Ectodermal cell (in vitro differentiated cells): ENCODE data around the gene LRRC58.

ENCODE experiments used
- H3K27ac ChIP-seq: 2 replicates; pipeline ENCODE4 v1.7.0; 2013; ENCODE audit warnings: mild to moderate bottlenecking, low read depth, low read length; ENCODE audit not compliant: insufficient read depth, poor library complexity, severe bottlenecking
- H3K27me3 ChIP-seq: 2 replicates; pipeline ENCODE4 v1.7.0; 2013; ENCODE audit warnings: mild to moderate bottlenecking, low read length; ENCODE audit not compliant: insufficient read depth, control insufficient read depth, poor library complexity, severe bottlenecking
- H3K36me3 ChIP-seq: one replicate; pipeline ENCODE4 v1.7.0; 2013; ENCODE audit warnings: low read length; ENCODE audit not compliant: control insufficient read depth, insufficient read depth
- H3K4me1 ChIP-seq: one replicate; pipeline ENCODE4 v1.7.0; 2013; ENCODE audit warnings: low read length; ENCODE audit not compliant: control insufficient read depth, insufficient read depth
- H3K4me3 ChIP-seq: 2 replicates; pipeline ENCODE4 v1.7.0; 2013; ENCODE audit warnings: low read depth, low read length, control low read depth; ENCODE audit not compliant: insufficient read depth
- H3K9me3 ChIP-seq: 2 replicates; pipeline ENCODE4 v1.7.0; 2013; ENCODE audit warnings: mild to moderate bottlenecking, low read length, moderate library complexity; ENCODE audit not compliant: control insufficient read depth
- WGBS, 2 experiments: methylation state at CpG; one replicate each; pipeline ENCODE4 v1.1.7; 2013; ENCODE audit warnings: missing lambda C conversion rate in 2 of 2; 5-methylcytosine and 5-hydroxymethylcytosine counted together

Gene LRRC58

GRCh38 chr3:120284747-120285507 is 64.2 kb downstream of the LRRC58 start, which contains the start of gene GPR156:
Gene GPR156, minus strand, starts transcription at chr3:120285222. Its CDS starts 41,124 bp downstream, at chr3:120244098.
- H3K27me3 ChIP-seq = peaks cover 30% of the 10 kb centered on the region
- peaks cover 7% of the 10 kb centered on the region for H3K4me1 ChIP-seq
- H3K9me3 ChIP-seq = no peaks in the 10 kb centered on the region
- WGBS, 2 experiments = 11% methylated on average over 72 of the region's 72 CpGs
- no peak within 1 kb of the TSS for H3K27ac ChIP-seq
- H3K4me3 ChIP-seq = peak within 1 kb of the TSS; percentile 38
- H3K36me3 ChIP-seq = no peaks in the 10 kb centered on the region

- no peak overlapping the region for H3K4me3 ChIP-seq
- no peaks in the 10 kb centered on the region for H3K36me3 ChIP-seq
- H3K4me1 ChIP-seq = peaks cover 7% of the 10 kb centered on the region
- H3K27me3 ChIP-seq = peaks cover 30% of the 10 kb centered on the region
- H3K9me3 ChIP-seq = no peaks in the 10 kb centered on the region
- no peak overlapping the region for H3K27ac ChIP-seq
- 91 to 93% methylated on average over 3 of the region's 3 CpGs for WGBS, 2 experiments
These were observed 67.9 kb downstream of the LRRC58 start for GRCh38 chr3:120281261-120281660.

- H3K4me3 ChIP-seq = no peak overlapping the region
- no peaks in the 10 kb centered on the region for H3K36me3 ChIP-seq
- 93 to 95% methylated on average over 3 of the region's 3 CpGs for WGBS, 2 experiments
- no peak overlapping the region for H3K27ac ChIP-seq
- peaks cover 25% of the 10 kb centered on the region for H3K27me3 ChIP-seq
- H3K4me1 ChIP-seq = peaks cover 7% of the 10 kb centered on the region
- H3K9me3 ChIP-seq = no peaks in the 10 kb centered on the region
These were observed 68.6 kb downstream of the LRRC58 start for GRCh38 chr3:120280566-120280965.

- WGBS, 2 experiments = 89% methylated on average over 1 of the region's 1 CpG
- no peak overlapping the region for H3K4me3 ChIP-seq
- peaks cover 19% of the 10 kb centered on the region for H3K27me3 ChIP-seq
- no peaks in the 10 kb centered on the region for H3K36me3 ChIP-seq
- H3K9me3 ChIP-seq = no peaks in the 10 kb centered on the region
- H3K4me1 ChIP-seq = peaks cover 7% of the 10 kb centered on the region
- no peak overlapping the region for H3K27ac ChIP-seq
These were observed 69.1 kb downstream of the LRRC58 start for GRCh38 chr3:120280026-120280425.

GRCh38 chr3:120276767-120277166 is 72.4 kb downstream of the LRRC58 start:
- no peaks in the 10 kb centered on the region for H3K27me3 ChIP-seq
- no peak overlapping the region for H3K4me3 ChIP-seq
- no peaks in the 10 kb centered on the region for H3K9me3 ChIP-seq
- H3K27ac ChIP-seq = no peak overlapping the region
- H3K36me3 ChIP-seq = no peaks in the 10 kb centered on the region
- 92 to 95% methylated on average over 2 of the region's 2 CpGs for WGBS, 2 experiments
- H3K4me1 ChIP-seq = no peaks in the 10 kb centered on the region

DNA sequence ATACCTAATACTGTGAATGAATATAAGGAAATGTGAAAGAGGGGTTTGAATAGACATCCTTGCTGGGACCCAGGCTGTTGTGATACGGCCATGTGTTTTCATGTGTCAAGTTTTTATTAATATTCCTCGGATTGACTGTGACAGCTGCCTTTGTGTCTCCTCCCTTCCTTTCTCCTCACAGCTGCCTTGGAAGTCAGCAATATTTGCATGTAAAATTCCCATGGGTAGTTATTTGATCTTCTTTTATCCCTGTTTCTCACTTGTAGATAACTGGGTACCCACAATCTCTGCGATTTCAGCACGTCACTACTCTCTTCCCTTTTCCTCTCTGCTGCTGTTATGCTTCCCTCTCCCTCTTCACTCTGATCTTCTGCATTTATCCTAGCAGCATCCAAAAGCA is 73.5 kb downstream of the LRRC58 start:
- no peaks in the 10 kb centered on the region for H3K4me1 ChIP-seq
- H3K4me3 ChIP-seq = no peak overlapping the region
- no peaks in the 10 kb centered on the region for H3K36me3 ChIP-seq
- H3K9me3 ChIP-seq = no peaks in the 10 kb centered on the region
- 87 to 89% methylated on average over 4 of the region's 4 CpGs for WGBS, 2 experiments
- no peak overlapping the region for H3K27ac ChIP-seq
- H3K27me3 ChIP-seq = no peaks in the 10 kb centered on the region

- Histone ChIP-seq H3K27ac (no peak overlapping the region), H3K36me3 (no peaks in the 10 kb centered on the region), H3K4me1 (no peaks in the 10 kb centered on the region), H3K27me3 (no peaks in the 10 kb centered on the region), H3K9me3 (no peaks in the 10 kb centered on the region), H3K4me3 (no peak overlapping the region)
- WGBS, 2 experiments = 88 to 90% methylated on average over 5 of the region's 5 CpGs
These were observed 74.4 kb downstream of the LRRC58 start for GRCh38 chr3:120274739-120275167.
